NCI-H345 (cell line): ENCODE results near the gene CD27.
A peak's percentile ranks its signal among the peaks of the same experiment; 100 is the strongest.

Source experiments
- DNase-seq: peaks from one replicate; lab custom pipeline; 2025; lab: John Stamatoyannopoulos, UW

Gene CD27

DNA sequence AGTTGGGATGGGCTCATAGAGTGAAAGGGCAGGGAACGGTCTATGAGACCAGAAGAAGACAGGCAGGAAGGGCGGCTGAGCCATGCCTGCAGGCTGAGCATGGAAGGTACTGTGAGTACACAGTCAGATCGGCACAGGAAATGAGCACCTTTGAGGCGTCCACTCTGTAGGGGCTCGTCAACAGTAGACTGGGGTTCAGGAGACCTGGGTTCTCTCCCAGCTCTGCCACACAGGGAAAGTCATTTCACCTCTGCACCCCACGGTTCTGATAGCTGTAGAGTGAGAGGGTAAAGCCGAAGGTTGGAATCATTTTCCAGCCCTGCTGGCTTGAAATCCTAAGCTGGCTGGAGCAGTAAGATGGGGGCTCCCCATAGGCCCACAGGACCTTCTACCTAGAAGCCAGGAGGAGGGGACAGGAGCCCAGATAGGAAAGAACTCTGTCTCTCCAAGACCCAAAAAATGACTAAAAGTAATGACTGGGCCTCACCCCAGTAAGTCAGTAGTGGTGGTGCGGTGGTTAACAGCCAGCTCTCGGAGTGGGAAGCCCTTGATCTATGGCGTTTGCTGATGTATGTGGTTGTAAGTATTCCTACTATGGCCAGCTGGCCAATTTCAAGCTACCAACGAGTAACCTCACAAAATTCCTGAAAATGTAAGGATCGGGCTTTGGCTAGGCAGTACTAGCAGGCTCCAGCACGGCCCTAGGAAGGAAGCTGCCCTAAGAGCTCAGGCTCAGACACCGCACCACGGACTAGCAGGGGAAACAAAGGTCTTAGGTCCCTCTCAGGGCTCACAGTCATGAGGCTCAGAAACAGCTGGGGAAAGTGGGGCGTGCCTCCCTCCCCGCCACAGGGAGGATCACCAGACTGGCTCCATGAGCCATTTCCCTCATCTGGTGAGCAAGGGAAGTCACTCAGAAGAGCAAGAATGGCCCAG is 10.3 kb upstream of the CD27 start:
- no peak for DNase-seq

DNA sequence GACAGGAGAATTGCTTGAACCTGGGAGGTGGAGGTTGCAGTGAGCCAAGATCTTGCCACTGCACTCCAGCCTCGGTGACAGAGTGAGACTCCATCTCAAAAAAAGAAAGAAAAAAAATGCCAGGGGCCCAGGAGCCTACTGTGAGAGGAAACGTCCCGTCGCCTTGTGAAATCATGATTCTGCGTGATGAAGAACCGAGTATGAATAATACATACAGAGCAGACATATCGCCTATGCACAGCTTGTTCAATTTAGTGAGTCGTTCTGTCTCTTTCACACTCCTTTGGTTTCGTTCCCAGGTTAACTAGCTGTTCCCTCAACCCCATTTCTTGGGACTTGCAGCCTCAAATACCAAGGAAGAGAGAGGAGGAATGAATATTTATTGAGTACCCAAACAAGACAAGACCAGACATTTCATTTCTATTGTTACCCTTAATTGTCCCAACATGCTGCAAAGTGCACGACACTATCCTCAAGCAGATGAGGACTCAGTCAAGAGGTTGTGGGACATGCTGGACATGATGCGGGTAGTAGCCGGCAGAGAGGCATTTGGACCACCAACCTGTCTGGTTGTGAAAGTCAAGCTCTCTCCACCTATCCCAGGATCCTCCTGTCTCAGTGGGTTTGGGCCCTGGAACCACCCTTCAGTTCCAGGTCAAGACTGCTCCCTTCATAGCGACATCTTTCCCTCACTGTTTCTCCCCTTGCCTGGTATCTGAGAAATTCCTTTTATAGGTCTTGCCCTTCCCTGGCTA is 8.6 kb upstream of the CD27 start:
- no peak for DNase-seq

DNA sequence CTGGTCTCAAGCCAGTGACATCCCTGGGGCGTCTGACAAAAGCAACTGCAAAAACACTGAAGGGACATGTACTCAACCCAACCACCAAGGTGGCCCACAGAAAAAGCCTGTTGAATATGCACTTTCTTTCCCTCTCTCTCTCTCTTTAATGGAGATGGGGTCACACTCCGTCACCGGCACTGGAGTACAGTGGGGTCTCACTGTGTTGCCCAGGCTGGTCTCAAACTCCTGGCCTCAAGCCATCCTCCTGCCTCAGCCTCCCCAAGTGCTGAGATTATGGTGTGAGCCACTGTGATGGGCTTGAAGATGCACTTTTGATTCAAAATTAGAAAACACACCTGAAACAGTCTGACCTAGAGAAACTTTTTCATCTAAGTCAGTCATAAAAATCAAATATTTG is 7.2 kb upstream of the CD27 start:
- DNase-seq: no peak

DNA sequence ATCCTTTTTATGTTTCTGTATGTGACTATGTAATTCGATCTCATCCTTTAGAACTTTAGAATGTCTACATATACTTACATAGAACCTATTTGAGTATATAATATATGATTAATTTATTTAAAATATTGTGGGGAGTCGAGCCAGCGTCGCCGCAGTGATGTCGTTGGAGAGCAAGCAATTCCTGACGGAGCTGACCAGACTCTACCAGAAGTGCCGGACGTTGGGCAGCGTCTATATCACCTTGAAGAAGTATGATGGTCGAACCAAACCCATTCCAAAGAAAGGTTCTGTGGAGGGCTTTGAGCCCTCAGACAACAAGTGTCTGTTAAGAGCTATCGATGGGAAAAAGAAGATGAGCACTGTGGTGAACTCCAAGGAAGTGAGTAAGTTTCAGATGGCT is 6.4 kb upstream of the CD27 start:
- no peak for DNase-seq

DNA sequence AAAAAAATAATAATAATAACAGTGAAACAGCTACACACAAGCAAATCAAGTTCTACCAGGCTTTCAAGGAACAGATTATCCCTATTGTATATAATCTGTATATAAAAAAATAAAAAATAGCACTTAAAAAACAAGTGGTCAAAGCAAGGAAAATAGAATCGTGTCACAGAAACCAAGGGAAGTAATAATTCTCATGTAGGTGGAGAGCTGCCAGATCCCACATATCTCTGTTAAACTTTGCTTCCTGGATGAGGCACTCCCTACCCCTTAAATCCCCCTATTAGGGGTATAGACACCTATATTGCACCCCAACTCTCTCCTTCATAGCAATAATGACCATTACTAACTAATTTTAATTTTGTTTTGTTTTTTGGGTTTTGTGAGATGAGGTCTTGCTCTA is 4.4 kb upstream of the CD27 start:
- no peak for DNase-seq

DNA sequence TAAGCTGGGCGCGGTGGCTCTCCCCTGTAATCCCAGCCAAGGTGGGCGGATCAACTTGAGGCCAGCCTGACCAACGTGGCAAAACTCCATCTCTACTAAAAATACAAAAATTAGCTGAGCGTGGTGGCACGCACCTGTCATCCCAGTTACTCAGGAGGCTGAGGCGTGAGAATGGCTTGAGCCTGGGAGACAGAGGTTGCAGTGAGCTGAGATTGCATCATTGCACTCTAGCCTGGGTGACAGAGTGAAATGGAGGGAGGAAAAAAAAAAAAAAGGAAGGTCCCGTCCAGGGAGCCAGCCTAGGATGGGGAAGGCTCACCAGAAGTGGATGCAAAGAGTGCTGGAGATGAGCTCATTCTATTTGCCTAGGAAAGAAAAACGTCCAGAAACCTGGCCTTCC is 1.9 kb upstream of the CD27 start:
- DNase-seq: no peak

DNA sequence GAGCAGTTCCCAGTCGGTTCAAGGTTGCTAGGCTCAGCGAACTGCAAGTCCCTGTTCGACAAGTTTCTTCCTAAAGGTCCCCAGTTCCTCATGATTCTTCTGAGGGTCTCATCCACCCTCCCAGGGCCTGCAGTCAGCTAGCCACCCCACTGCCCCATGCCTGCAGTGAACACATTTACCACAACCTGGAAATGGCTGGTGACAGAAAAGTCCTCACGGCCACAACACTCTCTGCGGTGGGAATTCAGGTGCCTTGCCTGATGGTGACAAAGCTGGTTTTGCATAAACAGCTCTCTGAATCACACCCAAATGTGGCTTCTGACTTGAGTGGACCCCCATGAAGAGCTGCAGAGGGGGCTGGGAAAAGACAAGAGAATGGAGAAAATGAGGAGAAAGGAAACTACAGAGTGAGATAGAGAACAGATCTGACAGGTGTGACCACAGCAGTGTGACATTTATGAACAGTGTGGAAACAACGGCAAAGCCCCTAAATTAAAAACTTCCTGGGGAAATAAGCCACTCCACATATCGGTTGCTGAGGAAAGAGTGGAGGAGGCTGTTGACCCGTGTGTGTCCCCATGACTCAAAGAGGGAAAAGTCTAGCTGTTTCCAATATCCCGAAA is 1.3 kb upstream of the CD27 start:
- no peak for DNase-seq

DNA sequence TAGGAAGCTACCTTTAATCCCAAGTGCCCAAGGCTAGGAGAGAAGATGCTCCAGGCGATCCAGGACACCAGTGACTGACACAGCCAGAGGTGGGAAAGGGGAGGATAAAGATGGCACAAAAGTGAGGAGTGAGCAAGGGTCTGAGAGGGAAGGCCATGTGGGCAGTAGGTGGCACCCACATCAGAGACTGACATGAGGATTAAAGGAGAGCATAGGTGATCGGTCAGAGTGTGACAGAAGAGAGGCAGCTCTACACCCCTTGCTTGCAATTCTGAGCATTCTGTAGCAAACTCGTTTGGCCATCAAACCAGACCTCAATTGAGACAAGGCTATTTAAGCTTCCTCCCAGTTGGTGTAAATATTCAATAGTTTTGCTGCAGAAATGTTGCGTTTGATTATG is 724 bp upstream of the CD27 start:
- no peak for DNase-seq

DNA sequence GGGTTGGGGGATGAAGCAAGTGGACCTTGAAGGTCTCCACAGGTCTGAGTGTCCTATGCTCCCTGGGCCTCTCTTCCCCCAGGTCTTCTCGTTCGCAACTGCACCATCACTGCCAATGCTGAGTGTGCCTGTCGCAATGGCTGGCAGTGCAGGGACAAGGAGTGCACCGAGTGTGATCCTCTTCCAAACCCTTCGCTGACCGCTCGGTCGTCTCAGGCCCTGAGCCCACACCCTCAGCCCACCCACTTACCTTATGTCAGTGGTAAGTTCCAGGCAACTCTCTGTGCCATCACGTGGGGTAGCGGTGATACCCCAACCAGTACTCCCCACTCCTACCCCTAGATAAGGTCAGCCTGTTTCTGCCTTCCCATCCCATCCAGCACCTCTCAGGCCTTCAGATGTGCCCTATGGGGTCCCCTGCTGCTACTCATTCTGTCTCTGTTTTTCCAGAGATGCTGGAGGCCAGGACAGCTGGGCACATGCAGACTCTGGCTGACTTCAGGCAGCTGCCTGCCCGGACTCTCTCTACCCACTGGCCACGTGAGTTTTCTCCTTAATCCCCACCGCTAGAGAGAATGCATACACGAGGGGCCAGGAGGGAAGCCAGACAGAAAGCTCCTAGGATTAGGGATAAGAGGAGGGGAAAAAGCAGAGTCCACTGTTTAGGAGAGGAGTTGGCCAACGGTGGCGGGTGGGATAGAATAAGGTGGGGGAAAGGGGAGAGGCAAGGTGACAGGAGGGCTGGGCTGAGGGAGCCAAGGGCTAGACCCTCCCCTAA is 5.5 kb downstream of the CD27 start:
- DNase-seq: no peak

DNA sequence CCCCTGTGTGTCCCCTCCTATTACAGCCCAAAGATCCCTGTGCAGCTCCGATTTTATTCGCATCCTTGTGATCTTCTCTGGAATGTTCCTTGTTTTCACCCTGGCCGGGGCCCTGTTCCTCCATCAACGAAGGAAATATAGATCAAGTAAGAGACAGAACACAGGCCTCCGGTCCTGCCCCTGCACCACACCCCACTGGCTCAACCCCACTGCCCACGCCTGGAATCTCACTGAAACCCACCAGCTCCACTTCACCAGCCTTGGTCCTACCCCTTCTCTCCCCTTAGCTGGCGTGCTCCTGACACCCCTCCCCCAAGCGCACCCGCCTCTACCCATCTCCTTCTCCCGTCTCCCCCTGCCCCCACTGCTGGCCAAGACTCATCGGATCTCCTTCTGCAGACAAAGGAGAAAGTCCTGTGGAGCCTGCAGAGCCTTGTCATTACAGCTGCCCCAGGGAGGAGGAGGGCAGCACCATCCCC is 6.2 kb downstream of the CD27 start:
- DNase-seq: no peak

DNA sequence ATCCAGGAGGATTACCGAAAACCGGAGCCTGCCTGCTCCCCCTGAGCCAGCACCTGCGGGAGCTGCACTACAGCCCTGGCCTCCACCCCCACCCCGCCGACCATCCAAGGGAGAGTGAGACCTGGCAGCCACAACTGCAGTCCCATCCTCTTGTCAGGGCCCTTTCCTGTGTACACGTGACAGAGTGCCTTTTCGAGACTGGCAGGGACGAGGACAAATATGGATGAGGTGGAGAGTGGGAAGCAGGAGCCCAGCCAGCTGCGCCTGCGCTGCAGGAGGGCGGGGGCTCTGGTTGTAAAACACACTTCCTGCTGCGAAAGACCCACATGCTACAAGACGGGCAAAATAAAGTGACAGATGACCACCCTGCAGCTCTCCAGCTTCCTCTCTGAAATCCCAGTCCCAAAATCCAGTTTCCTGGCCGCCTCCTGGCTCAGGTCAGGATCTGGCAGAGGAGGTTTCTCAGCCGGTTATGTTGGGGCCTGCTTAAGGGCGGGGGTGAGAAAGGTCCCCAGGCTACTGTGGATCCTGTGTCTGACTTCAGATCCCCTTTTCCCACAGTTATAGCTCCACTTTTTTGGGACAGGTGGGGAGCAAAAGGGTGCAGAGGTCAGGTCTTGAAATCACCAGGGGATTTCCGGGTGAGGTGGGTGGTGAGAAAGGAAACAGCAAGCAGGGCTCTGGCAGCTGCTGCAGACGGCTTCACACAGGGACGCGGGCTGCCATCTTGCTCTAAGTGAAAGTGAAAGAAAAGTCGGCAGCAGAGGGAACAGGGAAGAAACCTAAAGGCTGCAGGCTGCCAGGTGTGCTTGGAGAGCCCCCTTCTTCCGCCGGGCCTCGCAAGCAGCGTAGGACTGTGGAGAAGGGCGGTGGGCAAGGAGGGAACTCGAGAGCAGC is 6.8 kb downstream of the CD27 start, which contains the start of gene TAPBPL:
TAPBPL (plus strand) TSS at position 695 of the 897 bp plus-strand sequence. CDS start 207 bp downstream, outside the sequence.
- DNase-seq: peak; percentile 92

DNA sequence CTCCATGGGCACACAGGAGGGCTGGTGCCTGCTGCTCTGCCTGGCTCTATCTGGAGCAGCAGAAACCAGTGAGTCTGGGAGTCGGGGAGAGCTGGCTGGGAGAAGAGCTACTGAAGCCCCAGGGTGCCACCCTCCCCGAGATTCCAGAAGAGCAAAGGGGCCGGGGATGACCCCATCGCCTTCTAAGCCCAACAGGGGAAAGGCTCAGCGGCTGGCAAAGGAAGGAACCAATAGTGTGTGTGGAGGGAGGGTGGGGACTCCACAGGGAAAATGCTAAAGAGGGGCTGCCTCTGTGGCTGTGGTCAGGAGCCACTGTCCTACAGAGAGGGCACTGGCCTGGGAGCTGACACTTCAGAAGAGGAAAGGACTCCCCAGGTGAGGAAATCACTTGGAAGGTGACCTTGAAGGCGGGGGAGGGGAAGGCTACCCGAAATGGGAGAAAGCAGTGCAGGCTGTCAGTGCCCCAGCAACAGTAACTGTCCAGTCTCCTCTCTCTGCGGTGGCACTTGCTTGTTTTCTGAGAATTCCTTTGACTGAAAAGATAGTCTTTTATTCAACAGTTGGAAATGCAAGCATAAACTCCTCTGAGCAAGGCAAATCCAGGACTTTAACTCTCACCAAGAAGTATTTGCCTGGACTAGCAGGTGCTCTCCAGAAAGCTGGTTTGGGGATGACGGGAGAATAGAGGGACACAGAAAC is 7.6 kb downstream of the CD27 start:
- no peak for DNase-seq

DNA sequence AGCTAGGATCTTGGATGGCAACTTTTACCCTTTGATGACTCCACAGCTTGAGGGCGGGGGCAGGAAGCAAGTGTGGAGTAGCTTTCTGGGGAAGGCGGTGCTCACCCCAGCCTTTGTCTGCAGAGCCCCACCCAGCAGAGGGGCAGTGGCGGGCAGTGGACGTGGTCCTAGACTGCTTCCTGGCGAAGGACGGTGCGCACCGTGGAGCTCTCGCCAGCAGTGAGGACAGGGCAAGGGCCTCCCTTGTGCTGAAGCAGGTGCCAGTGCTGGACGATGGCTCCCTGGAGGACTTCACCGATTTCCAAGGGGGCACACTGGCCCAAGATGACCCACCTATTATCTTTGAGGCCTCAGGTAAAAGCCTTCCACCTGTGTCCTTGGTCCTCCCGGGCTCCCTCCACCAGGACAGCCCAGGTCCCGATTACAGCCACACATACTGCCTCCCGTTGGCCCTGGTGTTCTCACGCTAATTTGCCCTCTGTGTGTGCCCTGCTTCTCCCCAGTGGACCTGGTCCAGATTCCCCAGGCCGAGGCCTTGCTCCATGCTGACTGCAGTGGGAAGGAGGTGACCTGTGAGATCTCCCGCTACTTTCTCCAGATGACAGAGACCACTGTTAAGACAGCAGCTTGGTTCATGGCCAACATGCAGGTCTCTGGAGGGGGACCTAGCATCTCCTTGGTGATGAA is 8.3 kb downstream of the CD27 start:
- DNase-seq: no peak

DNA sequence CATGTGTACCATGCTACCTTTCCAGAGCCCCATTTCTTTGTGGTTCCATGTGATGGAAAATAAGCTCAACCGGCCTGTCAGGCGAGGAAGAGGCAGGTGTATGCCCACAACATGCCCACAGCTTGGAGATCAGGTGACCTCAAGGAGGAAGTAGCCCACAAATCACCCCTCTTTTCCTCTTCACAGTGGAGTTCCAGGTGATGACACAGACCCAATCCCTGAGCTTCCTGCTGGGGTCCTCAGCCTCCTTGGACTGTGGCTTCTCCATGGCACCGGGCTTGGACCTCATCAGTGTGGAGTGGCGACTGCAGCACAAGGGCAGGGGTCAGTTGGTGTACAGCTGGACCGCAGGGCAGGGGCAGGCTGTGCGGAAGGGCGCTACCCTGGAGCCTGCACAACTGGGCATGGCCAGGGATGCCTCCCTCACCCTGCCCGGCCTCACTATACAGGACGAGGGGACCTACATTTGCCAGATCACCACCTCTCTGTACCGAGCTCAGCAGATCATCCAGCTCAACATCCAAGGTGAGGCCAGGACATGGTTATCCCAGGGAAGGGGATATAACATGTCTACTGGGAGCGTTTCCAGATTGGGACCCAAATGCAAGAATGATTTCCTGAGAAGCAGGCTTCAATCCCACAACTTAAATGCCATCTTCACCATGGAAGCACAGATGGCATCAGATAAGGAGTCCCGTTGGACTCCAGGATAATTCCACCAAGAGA is 12.6 kb downstream of the CD27 start:
- DNase-seq: no peak

DNA sequence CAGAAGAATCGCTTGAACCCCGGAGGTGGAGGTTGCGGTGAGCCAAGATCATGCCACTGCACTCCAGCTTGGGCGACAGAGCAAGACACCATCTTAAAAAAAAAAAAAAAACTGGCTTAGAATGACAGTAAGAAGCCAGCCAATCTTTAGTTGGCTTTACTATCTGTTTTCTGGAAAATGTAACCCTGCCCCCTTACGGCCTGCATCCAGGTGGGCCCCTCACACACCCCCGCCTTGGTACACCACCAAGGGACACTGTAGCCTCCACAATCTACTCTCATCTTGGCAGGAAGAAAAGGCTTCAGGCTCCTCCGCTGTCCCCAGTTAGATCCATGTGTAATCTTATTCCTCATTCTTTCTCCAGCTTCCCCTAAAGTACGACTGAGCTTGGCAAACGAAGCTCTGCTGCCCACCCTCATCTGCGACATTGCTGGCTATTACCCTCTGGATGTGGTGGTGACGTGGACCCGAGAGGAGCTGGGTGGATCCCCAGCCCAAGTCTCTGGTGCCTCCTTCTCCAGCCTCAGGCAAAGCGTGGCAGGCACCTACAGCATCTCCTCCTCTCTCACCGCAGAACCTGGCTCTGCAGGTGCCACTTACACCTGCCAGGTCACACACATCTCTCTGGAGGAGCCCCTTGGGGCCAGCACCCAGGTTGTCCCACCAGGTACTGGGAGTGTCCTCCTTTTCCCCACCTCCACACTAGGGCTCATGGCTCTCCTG is 13.7 kb downstream of the CD27 start:
- no peak for DNase-seq

DNA sequence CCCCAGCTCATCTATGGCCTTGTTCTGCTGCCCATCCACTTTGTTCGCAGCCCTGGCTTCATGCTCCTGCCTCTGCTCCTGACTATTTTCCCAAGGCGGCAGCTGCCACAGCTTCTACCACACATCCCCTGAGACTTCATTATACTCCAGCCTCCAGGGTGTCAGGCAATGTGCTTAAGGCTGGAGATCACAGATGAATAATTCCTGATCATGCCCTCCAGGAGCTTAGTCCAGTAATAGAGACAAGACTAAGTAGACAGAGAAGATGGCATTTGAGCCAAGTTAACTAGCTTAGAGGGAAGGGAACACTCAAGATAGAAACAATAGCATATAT is 14.2 kb downstream of the CD27 start:
- no peak for DNase-seq

DNA sequence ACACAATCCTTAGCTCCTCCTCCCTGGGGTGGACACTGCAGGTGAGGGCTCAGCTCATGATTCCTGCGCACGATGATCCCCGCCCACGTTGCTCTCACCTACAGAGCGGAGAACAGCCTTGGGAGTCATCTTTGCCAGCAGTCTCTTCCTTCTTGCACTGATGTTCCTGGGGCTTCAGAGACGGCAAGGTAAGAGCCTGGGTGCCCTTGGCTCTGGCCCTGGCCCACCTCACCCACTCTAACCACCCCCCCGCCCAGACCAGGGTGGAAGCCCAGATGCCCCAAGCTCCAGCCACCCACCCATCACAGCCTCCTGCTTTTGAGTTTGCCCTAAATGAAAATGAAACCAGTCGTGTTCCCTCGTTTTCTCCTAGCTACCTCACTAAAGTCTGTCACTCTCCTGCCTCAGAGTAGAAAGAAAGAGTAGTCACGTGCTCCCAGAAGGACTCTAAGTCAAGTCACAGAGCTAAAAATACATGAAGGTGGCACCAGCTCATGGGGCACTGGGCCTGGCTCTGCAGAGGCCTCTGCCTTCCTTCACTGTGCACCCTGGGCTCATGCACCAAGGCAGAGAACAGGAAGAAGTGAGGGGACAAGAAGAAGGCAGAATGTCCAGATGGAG is 16.1 kb downstream of the CD27 start:
- no peak for DNase-seq
